Fibroblast of skin of right biceps (primary cell): Measurements from ENCODE around the gene SLC36A3.
"Not testable (repeated sequence)": the region's sequence is repeated elsewhere in the genome, so short reads cannot be mapped to it uniquely, and the experiment has no call there.

Experiments used
- DNase-seq: peaks from one replicate; pipeline ENCODE4 v3.0.0-alpha.2; 2013

SLC36A3 gene

GRCh38 chr5:151258201-151258611 lies 45.4 kb downstream of the SLC36A3 start:
- no peak for DNase-seq

- DNase-seq: peak; percentile 10
Observed at GRCh38 chr5:151257731-151258181, 45.8 kb downstream of the SLC36A3 start.

- no peak for DNase-seq
Observed at GRCh38 chr5:151255621-151256286, 47.8 kb downstream of the SLC36A3 start.

- not testable (repeated sequence) for DNase-seq
Observed at GRCh38 chr5:151254990-151255389, 48.6 kb downstream of the SLC36A3 start.

GRCh38 chr5:151254556-151254955 lies 49.0 kb downstream of the SLC36A3 start:
- no peak for DNase-seq

- no peak for DNase-seq
Observed at GRCh38 chr5:151253605-151253950, 50.0 kb downstream of the SLC36A3 start.

GRCh38 chr5:151252762-151253604 lies 50.6 kb downstream of the SLC36A3 start, which contains the start of gene GM2A:
Gene GM2A, plus strand, starts transcription at chr5:151253185. Its CDS starts 32 bp downstream, at chr5:151253217.
- peak; percentile 99 for DNase-seq

GRCh38 chr5:151251621-151252020 lies 51.9 kb downstream of the SLC36A3 start:
- no peak for DNase-seq

GRCh38 chr5:151251001-151251551 lies 52.5 kb downstream of the SLC36A3 start:
- no peak for DNase-seq

GRCh38 chr5:151250346-151251000 lies 53.1 kb downstream of the SLC36A3 start:
- DNase-seq: no peak

GRCh38 chr5:151249281-151249680 lies 54.3 kb downstream of the SLC36A3 start:
- DNase-seq: no peak

GRCh38 chr5:151248651-151249050 lies 54.9 kb downstream of the SLC36A3 start:
- no peak for DNase-seq

- no peak for DNase-seq
Observed at GRCh38 chr5:151245680-151246219, 57.8 kb downstream of the SLC36A3 start.

GRCh38 chr5:151244206-151244605 lies 59.4 kb downstream of the SLC36A3 start:
- no peak for DNase-seq

GRCh38 chr5:151243564-151243963 lies 60.0 kb downstream of the SLC36A3 start:
- DNase-seq: no peak

GRCh38 chr5:151243127-151243526 lies 60.4 kb downstream of the SLC36A3 start:
- DNase-seq: no peak

- DNase-seq: no peak
Observed at GRCh38 chr5:151240924-151241635, 62.5 kb downstream of the SLC36A3 start.

GRCh38 chr5:151240268-151240835 lies 63.2 kb downstream of the SLC36A3 start:
- DNase-seq: not testable (repeated sequence)

GRCh38 chr5:151239237-151239861 lies 64.2 kb downstream of the SLC36A3 start:
- peak; percentile 56 for DNase-seq

GRCh38 chr5:151238303-151238741 lies 65.2 kb downstream of the SLC36A3 start:
- DNase-seq: no peak

GRCh38 chr5:151237685-151238084 lies 65.9 kb downstream of the SLC36A3 start:
- no peak for DNase-seq
